HepG2 (cell line): Measurements from ENCODE around the gene LMBRD2. TPM values are rescaled to one million over a fixed set of nuclear protein-coding genes. Genes with fewer than 3 reads are reported as not detected.
A peak's percentile ranks its signal among the peaks of the same experiment; 100 is the strongest.
"Not testable (repeated sequence)": the region's sequence is repeated elsewhere in the genome, so short reads cannot be mapped to it uniquely, and the experiment has no call there.

Experiments used
- ATAC-seq: fragments of 200-7000 bp; cut with Tn5 transposase; 3 replicates; pipeline ENCODE4 v1.9.1; 2020; ENCODE audit warnings: mild to moderate bottlenecking, moderate library complexity
- BruUV-seq: library from RNA; stranded (reverse); fragments of 400-500 nt; replicated peaks from 2 replicates; lab custom pipeline; 2021; lab: Mats Ljungman, UMichigan
- CTCF ChIA-PET: fragments of 300-600 bp; formaldehyde crosslinking; extraction: SDS; loops from one replicate; lab custom pipeline; 2021; ENCODE audit warnings: low total read pairs, inconsistent platforms, low intra/inter-chr PET ratio; lab: Yijun Ruan, JAX
- POLR2A ChIA-PET: fragments of 350-600 bp; sonication (Branson Sonifier 250); formaldehyde crosslinking; loops from one replicate; lab custom pipeline; 2020; ENCODE audit warnings: antibody characterized with exemption, inconsistent platforms; lab: Yijun Ruan, JAX
- DNase-seq: peaks from one replicate; pipeline ENCODE4 v3.0.0-alpha.2; 2015; ENCODE audit warnings: low spot score
- FAIRE-seq: peaks from 3 replicates; lab custom pipeline; 2011; peaks lifted over from hg19 to GRCh38; lab: Jason Lieb, UNC
- H2AFZ ChIP-seq: one replicate; pipeline ENCODE4 v1.6.1; 2011; ENCODE audit warnings: low read length, inconsistent platforms
- H3K27ac ChIP-seq: fragments of 300-600 bp; 3 replicates; pipeline ENCODE4 v1.8.0; 2011; ENCODE audit warnings: mixed run types, mild to moderate bottlenecking, mixed read lengths, low read length, inconsistent platforms; ENCODE audit not compliant: insufficient read depth; ENCODE audit errors: extremely low read length
- H3K27me3 ChIP-seq, 2 experiments: fragments of 200-600 bp in 1 of 2; 2 replicates in 1 of 2; 3 replicates in 1 of 2; pipeline versions ENCODE4 v1.6.0 to v1.8.0; 2011; ENCODE audit warnings: low read length in 2 of 2, mild to moderate bottlenecking in 2 of 2, moderate library complexity in 2 of 2, inconsistent platforms in 1 of 2; ENCODE audit not compliant: insufficient read depth in 2 of 2, control insufficient read depth in 1 of 2
- H3K36me3 ChIP-seq, 2 experiments: fragments of 200-600 bp in 1 of 2; replicated peaks in 1 of 2; 2 replicates in 1 of 2; 3 replicates in 1 of 2; pipeline versions ENCODE4 v1.5.1 to v1.8.0; 2011; ENCODE audit warnings: low read length in 2 of 2, inconsistent platforms in 1 of 2; ENCODE audit not compliant: insufficient read depth in 2 of 2, control insufficient read depth in 1 of 2
- H3K4me1 ChIP-seq: 2 replicates; pipeline ENCODE4 v1.5.1; 2012; ENCODE audit warnings: low read length, inconsistent platforms; ENCODE audit not compliant: insufficient read depth
- H3K4me2 ChIP-seq: 2 replicates; pipeline ENCODE4 v1.6.0; 2011; ENCODE audit warnings: low read depth, low read length, inconsistent platforms
- H3K4me3 ChIP-seq, 3 experiments: fragments of 200-600 bp in 1 of 3; sonication (generic), shearing (Covaris generic) in 1 of 3; replicated peaks in 1 of 3; 2 replicates each; pipeline ENCODE4 v1.5.1; 2011 to 2016; ENCODE audit warnings: low read length in 3 of 3, inconsistent platforms in 2 of 3, low read depth in 2 of 3, mild to moderate bottlenecking in 2 of 3, control low read depth in 1 of 3, mixed read lengths in 1 of 3; ENCODE audit not compliant: insufficient read depth in 1 of 3
- H3K79me2 ChIP-seq: one replicate; pipeline ENCODE4 v1.6.1; 2011; ENCODE audit warnings: low read length, inconsistent platforms; ENCODE audit not compliant: insufficient read depth
- H3K9ac ChIP-seq: 2 replicates; pipeline ENCODE4 v1.6.0; 2011; ENCODE audit warnings: mild to moderate bottlenecking, low read depth, low read length, inconsistent platforms; ENCODE audit not compliant: insufficient read depth
- H3K9me3 ChIP-seq: 2 replicates; pipeline ENCODE4 v1.5.1; 2012; ENCODE audit warnings: mild to moderate bottlenecking, low read length
- H4K20me1 ChIP-seq: 2 replicates; pipeline ENCODE4 v1.6.0; 2011; ENCODE audit warnings: inconsistent platforms, mild to moderate bottlenecking, low read length, moderate library complexity; ENCODE audit not compliant: insufficient read depth
- CEBPB ChIP-seq: IDR thresholded peaks from 2 replicates; pipeline ENCODE4 v1.6.1; 2011; ENCODE audit warnings: low read depth, low read length, improper control_type of control experiment, borderline replicate concordance
- CEBPG ChIP-seq: IDR thresholded peaks from 2 replicates; pipeline ENCODE4 v1.6.1; 2016
- CENPT ChIP-seq: sonication (generic); formaldehyde crosslinking; IDR thresholded peaks from 2 replicates; pipeline ENCODE4 v1.8.0; 2022; ENCODE audit warnings: low read depth, mild to moderate bottlenecking, moderate library complexity, missing genetic modification reagents
- KDM2A ChIP-seq: sonication (generic); formaldehyde crosslinking; IDR thresholded peaks from 2 replicates; pipeline ENCODE4 v1.4.0; 2020; ENCODE audit warnings: low read depth, missing genetic modification reagents, borderline replicate concordance
- MAFF ChIP-seq: IDR thresholded peaks from 2 replicates; pipeline ENCODE4 v1.6.1; 2011; ENCODE audit warnings: low read depth, low read length, improper control_type of control experiment
- MAFK ChIP-seq, 2 experiments: IDR thresholded peaks in 1 of 2; conservative IDR thresholded peaks in 1 of 2; 2 replicates each; pipeline ENCODE4 v1.6.1; 2011; ENCODE audit warnings: improper control_type of control experiment in 2 of 2, low read length in 2 of 2
- ZBTB42 ChIP-seq: sonication (generic); formaldehyde crosslinking; IDR thresholded peaks from 2 replicates; pipeline ENCODE4 v1.5.0; 2020; ENCODE audit warnings: mild to moderate bottlenecking, missing genetic modification reagents
- ZBTB7B ChIP-seq: sonication (generic); formaldehyde crosslinking; IDR thresholded peaks from 2 replicates; pipeline ENCODE4 v1.4.0; 2020; ENCODE audit warnings: missing genetic modification reagents
- WGBS: methylation state at CpG from one replicate; pipeline ENCODE4 v1.1.6; 2017; ENCODE audit warnings: low lambda C conversion rate; 5-methylcytosine and 5-hydroxymethylcytosine counted together
- in situ Hi-C: cut with HindIII; loops from 2 replicates; pipeline ENCODE4 v1.10.0; 2017; ENCODE audit warnings: low pct_unique_long_range_greater_than_20kb; ENCODE audit not compliant: extremely low pct_ligation_motif_present
- intact Hi-C: fragments of 100-400 bp; cut with micrococcal nuclease; formaldehyde crosslinking; loops from one replicate; pipeline ENCODE4 v1.10.0; 2022; ENCODE audit not compliant: unreplicated experiment
- polyA plus RNA-seq, 8 experiments: library from polyadenylated mRNA; depleted of rRNA in 3 of 8; stranded (reverse) in 7 of 8; unstranded in 1 of 8; fragments of >200 nt; fragmentation: Illumina TruSeq in 4 of 8; extraction: Trizol in 4 of 8; gene quantifications; 2 replicates each; pipeline versions ENCODE4 v1.2.1 to v1.2.3, GENCODE V29; 2011 to 2016; ENCODE audit warnings: low read depth in 4 of 8, missing spikeins in 1 of 8, mixed read lengths in 1 of 8; ENCODE audit not compliant: insufficient read depth in 1 of 8
- total RNA-seq, 5 experiments: library from RNA; depleted of rRNA; stranded (reverse); fragments of >200 nt; fragmentation: Illumina TruSeq; extraction: Trizol; gene quantifications; 2 replicates each; pipeline ENCODE4 v1.2.3, GENCODE V29; 2016; ENCODE audit warnings: low read depth in 1 of 5

The LMBRD2 gene
- total and polyA plus RNA-seq, 2 of the 13 experiments (the other 11 are each of a cell fraction or from before 2014, with no cell fraction given), result 2.0 to 4.7 TPM

GRCh38 chr5:36136581-36136980 lies 15.1 kb downstream of the LMBRD2 start:
- Histone ChIP-seq H3K79me2 (no peaks in the 10 kb centered on the region), H3K27me3 (no peaks in the 10 kb centered on the region), H3K9ac (no peak overlapping the region), H3K4me2 (no peak overlapping the region), H3K36me3 (no peaks in the 10 kb centered on the region; a peak in 1 of 5 replicates), H3K27ac (no peak overlapping the region), H2AFZ (no peak overlapping the region), H3K4me1 (peaks cover 25% of the 10 kb centered on the region), H4K20me1 (no peaks in the 10 kb centered on the region), H3K4me3 (no peak overlapping the region), H3K9me3 (no peaks in the 10 kb centered on the region)
- in situ Hi-C loops (no loop called here), intact Hi-C loops (no loop called here)
- no TSS peak for BruUV-seq
- no peak for FAIRE-seq
- TF ChIP-seq MAFF (peak; percentile 29; the same call in 1 of the 2 replicates), ZBTB42 (CRISPR knock-in tag) (no peak), MAFK (conservative IDR thresholded peaks at IDR 0.05 in 1 of 2, IDR thresholded peaks at IDR 0.05 in 1 of 2; ENCODE audit: low read length in 2 of 2) (peak; percentile 17 to 53; a peak in 2 of 4 replicates), CENPT (CRISPR knock-in tag) (no peak)
- no peak for ATAC-seq
- ChIA-PET CTCF (no interaction called here), POLR2A (no interaction called here)
- DNase-seq, result no peak

- Histone ChIP-seq H2AFZ (no peak overlapping the region), H3K4me3 (no peak overlapping the region), H3K4me1 (peaks cover 25% of the 10 kb centered on the region), H3K4me2 (no peak overlapping the region), H3K36me3 (no peaks in the 10 kb centered on the region), H3K9me3 (no peaks in the 10 kb centered on the region), H3K27me3 (no peaks in the 10 kb centered on the region), H3K27ac (no peak overlapping the region), H3K79me2 (no peaks in the 10 kb centered on the region), H4K20me1 (no peaks in the 10 kb centered on the region), H3K9ac (no peak overlapping the region)
- in situ Hi-C loops, result no loop called here
- no peak for TF ChIP-seq KDM2A (CRISPR knock-in tag)
- no peak for TF ChIP-seq ZBTB7B
- peak; percentile 77 for TF ChIP-seq CEBPB
- peak; percentile 23; the same call in 1 of the 2 replicates for TF ChIP-seq CEBPG (CRISPR knock-in tag)
- POLR2A ChIA-PET, result no interaction called here
- WGBS, result 93% methylated on average over 3 of the region's 3 CpGs
- BruUV-seq, result no TSS peak
- CTCF ChIA-PET, result no interaction called here
- intact Hi-C loops, result no loop called here
- ATAC-seq (no peak), FAIRE-seq (no peak), DNase-seq (no peak)
Measured at GRCh38 chr5:36135988-36136387, 15.7 kb downstream of the LMBRD2 start.

GRCh38 chr5:36133009-36133408 lies 18.7 kb downstream of the LMBRD2 start:
- in situ Hi-C loops, H3K36me3 ChIP-seq, H2AFZ ChIP-seq, DNase-seq, ATAC-seq, H3K27me3 ChIP-seq, BruUV-seq, H3K79me2 ChIP-seq, POLR2A ChIA-PET, H3K9ac ChIP-seq, intact Hi-C loops, H3K4me2 ChIP-seq, CTCF ChIA-PET, H4K20me1 ChIP-seq, H3K27ac ChIP-seq, H3K4me3 ChIP-seq, H3K9me3 ChIP-seq, H3K4me1 ChIP-seq, FAIRE-seq: not testable (repeated sequence)
- WGBS, result 91% methylated on average over 1 of the region's 1 CpG

GRCh38 chr5:36129666-36130065 lies 22.0 kb downstream of the LMBRD2 start:
- H3K79me2 ChIP-seq, H3K36me3 ChIP-seq, intact Hi-C loops, H2AFZ ChIP-seq, H3K4me2 ChIP-seq, H3K9me3 ChIP-seq, H3K4me3 ChIP-seq, H3K4me1 ChIP-seq, H3K27me3 ChIP-seq, H4K20me1 ChIP-seq, H3K9ac ChIP-seq, H3K27ac ChIP-seq, BruUV-seq, FAIRE-seq, CTCF ChIA-PET, POLR2A ChIA-PET, in situ Hi-C loops, DNase-seq, ATAC-seq: not testable (repeated sequence)
- 92% methylated on average over 5 of the region's 5 CpGs for WGBS
